Measurements from ENCODE around the gene NFASC.
A peak's percentile ranks its signal among the peaks of the same experiment; 100 is the strongest.

Gene NFASC

GRCh38 chr1:204859861-204860267 lies 10.8 kb upstream of the NFASC start:
- no peak for DNase-seq (ENCODE audit: low spot score)

DNA sequence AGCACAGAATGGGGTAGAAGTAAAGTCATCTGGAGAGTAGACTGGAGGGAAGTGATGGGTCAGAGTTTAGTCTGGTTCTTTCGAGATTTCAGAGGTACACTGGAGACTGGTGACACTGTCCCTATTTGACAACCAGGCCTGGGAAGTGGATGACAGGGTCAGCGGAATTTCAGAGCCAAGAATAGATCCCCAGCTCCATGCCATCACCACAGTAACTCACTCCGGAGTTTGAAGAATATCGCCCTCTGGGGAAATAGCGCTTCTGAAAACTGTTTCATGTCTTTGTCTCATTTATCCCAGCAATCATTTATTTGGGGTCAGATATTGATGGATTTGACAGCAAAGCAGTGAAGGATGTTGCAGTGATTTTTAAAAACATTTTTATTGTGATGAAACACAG lies 7.6 kb upstream of the NFASC start:
- no peak for DNase-seq (ENCODE audit: low spot score)

- no peak for DNase-seq (ENCODE audit: low spot score)
These were observed 6.9 kb upstream of the NFASC start for GRCh38 chr1:204863730-204864129.

DNA sequence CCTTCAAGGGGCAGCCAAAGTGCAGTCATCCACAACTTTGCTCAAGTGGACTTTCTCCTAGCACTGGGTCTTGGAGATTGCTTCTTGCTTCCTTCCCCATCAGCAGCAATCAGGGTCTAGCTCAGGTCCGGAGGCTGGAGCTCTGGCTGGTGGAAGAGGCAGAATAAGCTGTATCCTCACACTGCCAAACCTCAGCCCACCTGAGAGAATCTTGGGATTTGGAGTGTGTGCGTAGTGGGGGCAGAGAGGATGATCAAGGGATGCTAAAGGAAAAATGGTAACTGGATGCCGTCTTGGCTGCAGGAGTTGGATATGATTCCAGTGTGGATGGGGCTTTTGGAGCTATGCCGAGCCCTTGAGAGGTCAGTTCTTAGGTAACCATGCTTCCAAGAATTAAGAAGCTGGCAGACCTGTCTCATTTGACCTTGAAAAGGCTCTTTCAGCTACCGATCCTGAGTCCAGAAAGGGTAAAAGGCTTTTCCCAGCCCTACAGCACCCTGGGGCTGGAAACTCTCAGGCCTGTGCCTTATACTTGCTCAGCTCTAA lies 4.5 kb upstream of the NFASC start:
- no peak for DNase-seq (ENCODE audit: low spot score)

- no peak for DNase-seq (ENCODE audit: low spot score)
These were observed 3.5 kb upstream of the NFASC start for GRCh38 chr1:204867203-204867602.

GRCh38 chr1:204867666-204868339 lies 2.9 kb upstream of the NFASC start:
- DNase-seq (ENCODE audit: low spot score), result no peak

DNA sequence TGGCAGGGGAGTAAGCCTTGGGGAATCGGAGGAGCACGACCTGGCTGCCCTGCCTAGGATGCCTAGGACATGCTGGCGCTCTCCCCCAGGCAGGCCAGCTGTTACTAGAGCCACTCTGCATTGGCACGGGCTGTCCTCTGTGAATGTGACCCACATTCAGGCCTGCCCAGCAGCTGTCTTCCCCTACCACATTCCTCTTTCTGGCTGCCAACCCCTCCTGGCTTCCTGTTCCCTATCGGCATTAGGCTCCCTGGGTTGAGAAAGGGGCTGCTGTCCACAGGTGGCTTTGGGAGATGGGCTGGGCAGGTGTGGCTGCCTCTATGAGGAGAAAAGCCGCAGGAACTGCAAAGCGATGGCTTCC lies 2.3 kb upstream of the NFASC start:
- no peak for DNase-seq (ENCODE audit: low spot score)

- DNase-seq (ENCODE audit: low spot score), result no peak
These were observed 1.6 kb upstream of the NFASC start for GRCh38 chr1:204869097-204869496.

DNA sequence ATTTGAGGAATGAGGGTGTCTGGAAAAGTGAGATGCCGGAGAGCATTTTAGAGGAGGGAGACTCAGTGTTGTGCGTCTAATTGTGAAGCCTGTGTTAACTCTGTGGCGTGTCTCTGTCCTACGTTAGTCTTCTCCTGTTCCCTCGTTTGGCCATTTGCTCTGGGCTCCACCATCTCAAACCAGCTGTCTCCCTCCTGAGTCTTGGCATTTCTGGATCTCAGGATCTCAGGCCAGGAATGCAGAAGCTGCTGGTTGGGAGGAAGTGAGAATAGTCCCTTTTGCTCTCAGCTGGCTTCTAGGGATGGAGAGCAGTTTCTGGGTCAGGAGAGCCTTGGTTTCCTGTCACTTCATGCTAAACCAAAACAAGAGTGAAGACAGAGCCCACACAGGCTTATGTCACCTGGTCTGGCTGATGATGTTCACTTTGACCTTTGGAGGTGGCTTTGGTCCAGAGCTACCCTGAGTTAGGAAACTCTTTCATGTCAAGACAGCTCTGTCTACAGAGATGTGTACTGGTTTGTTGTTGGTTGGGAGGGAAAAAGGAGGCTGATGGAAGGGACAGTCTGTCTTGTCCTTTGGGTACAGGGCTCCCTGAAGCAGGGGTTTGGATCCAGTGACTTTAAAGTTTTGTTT lies 859 bp downstream of the NFASC start:
- no peak for DNase-seq (ENCODE audit: low spot score)

GRCh38 chr1:204872262-204872881 lies 1.7 kb downstream of the NFASC start:
- DNase-seq (ENCODE audit: low spot score), result no peak

- DNase-seq (ENCODE audit: low spot score), result no peak
These were observed 2.5 kb downstream of the NFASC start for GRCh38 chr1:204873176-204873575.

DNA sequence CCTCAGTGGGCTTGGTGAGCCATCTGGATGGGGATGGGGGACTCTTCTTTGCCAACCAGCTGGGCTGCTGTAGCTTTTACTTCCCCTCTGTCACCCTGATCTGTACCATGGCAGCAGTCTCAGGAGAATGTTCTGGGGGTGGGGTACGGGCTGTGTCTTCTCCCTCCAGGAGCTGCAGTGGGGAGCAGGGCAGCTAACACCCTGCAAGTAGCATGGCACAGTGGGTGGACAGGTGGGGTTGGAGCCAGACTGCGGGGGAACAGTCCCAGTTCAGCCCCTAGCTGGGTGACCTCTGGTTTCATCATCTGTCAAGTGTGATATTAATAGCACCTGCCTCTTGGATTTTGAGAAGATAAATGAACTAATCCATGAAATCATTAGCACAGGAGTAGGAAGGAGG lies 3.1 kb downstream of the NFASC start:
- DNase-seq (ENCODE audit: low spot score), result no peak

DNA sequence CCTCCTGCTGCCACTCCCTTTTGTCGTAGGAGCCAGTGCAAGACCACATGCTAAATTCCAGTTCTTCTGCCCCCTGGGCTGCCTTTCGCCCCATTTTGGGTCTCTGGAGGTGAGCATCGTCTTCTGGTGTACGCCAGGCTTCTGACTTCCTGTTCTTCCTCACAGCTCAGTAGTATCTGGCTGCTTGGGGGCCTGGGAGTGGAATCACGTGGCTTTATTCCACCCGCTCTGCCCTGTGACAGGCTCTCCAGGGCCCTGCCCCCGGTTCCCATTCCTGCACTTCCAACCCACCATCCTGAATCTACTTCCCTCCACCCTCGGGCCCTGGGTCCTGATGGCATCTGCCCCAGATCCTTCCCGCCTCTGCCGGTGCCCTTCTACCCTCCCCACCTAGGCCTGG lies 3.6 kb downstream of the NFASC start:
- no peak for DNase-seq (ENCODE audit: low spot score)

GRCh38 chr1:204875255-204875654 lies 4.6 kb downstream of the NFASC start:
- DNase-seq (ENCODE audit: low spot score), result no peak

DNA sequence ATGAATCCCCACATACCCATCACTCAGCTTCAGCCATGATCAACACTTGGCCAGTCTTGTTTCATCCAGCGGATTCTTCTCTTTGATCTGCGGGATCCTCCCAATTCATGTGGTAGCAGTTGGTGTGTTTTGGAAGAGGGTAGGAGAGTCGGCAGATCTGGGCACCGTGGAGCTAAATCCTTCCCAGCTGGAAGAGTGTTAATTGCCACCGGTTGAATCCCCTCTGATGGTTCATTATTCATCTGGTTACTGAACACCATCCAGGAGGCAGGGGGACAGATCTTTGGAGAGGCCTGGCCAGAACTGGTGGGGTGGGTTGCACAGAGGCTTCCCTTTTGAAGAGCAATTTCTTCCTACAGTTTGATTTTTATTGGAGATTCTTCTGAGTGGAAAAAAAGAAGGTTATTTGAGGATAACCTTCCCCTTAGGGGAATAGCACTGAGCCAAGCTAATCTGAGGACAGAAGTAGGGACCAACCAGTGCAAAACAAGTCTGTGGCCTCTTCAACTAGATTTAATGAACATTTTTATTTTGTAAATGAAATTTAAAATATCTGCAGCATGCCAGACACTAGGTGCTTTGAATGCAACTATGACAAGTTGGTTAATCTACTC lies 8.1 kb downstream of the NFASC start:
- DNase-seq (ENCODE audit: low spot score), result no peak

- DNase-seq (ENCODE audit: low spot score), result no peak
These were observed 8.7 kb downstream of the NFASC start for GRCh38 chr1:204879351-204879750.

- no peak for DNase-seq (ENCODE audit: low spot score)
These were observed 10.2 kb downstream of the NFASC start for GRCh38 chr1:204880906-204881305.

GRCh38 chr1:204882479-204882878 lies 11.8 kb downstream of the NFASC start:
- DNase-seq (ENCODE audit: low spot score), result no peak

DNA sequence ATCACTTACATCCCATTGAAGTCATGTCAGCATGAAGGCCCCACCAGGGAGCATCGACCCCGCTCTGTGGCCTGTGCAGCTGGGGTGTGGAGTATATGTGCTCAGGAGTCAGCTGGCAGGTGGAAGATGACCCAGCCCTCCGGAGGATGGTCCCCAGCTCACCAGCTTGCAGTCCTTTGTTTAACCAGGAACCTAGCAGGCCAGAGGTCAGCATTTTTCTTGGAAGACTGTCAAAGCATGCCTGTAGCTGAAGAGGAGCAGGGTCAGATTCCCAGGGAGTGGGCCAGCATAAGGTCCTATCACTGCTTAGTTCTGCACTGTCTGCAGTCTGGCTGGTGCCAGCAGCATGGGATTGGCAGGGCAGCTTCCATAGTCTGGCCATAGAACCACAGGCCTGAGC lies 12.7 kb downstream of the NFASC start:
- no peak for DNase-seq (ENCODE audit: low spot score)

GRCh38 chr1:204885288-204885711 lies 14.6 kb downstream of the NFASC start:
- DNase-seq (ENCODE audit: low spot score), result peak; percentile 81

DNA sequence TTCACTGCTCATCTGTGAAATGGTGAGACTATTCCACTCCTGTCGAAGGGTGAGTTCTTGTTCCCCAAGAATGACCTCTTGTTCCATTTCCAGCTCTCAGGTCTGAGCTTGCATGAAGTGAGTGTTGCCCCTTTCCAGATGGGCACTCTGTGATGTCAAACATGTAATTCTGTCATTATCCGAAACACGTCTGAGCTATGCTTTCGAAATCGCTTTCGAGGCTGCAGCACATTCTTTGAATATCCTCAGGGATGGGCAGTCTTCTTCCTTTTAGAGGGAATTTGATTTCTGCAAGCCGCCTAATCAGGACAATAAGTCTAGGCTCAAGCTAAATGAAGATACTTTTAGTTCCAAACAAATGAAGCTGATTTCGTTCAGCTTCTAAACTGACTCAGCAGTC lies 15.1 kb downstream of the NFASC start:
- DNase-seq (ENCODE audit: low spot score), result no peak

DNA sequence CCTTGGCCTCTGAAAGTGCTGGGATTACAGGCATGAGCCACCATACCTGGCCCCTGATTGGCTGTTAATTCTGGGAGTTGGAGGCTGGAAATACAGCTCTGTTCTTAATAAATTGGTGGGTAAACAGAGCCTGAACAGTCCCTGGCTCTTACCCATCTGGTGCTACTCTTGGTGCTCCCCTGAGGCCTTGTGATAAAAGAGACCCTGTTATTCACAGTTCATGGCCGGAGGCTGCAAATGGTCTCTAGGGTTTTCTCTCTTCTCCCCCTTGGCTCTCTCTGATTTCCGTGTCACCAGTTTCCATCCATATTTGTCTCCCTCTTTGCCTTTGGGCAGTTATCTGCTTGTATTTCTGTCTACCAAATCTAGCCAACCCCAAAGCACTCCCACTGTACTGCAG lies 17.2 kb downstream of the NFASC start:
- DNase-seq (ENCODE audit: low spot score), result no peak

DNA sequence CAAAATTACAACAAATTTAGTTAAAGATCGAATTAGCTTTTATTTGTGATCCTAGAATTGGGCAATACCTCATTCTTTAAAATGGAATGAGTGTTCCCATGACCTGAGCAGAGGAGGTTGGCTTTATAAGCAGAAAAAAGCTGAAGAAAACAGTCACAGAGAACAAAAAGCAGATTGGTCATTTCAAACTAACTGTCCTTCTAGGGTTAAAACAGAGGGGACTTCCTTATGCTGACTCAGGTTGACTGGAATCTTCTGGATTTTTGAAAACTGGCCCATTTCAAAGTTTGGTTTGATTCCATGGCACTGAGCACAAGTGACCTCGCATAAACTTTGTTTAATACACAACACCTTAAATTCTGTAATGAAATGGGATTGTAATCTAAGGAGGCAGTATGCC lies 17.6 kb downstream of the NFASC start:
- DNase-seq (ENCODE audit: low spot score), result no peak

All from COLO829 (cell line).